GM19395 (cell line): ENCODE measurements around the gene ROCK2.
"Not testable (repeated sequence)": the region's sequence is repeated elsewhere in the genome, so short reads cannot be mapped to it uniquely, and the experiment has no call there.

ENCODE experiments used
- ATAC-seq: cut with Tn5 transposase; IDR thresholded peaks from one replicate; pipeline ENCODE4 v1.9.1; 2021; ENCODE audit warnings: mild to moderate bottlenecking, moderate library complexity; ENCODE audit not compliant: unreplicated experiment

ROCK2 gene

DNA sequence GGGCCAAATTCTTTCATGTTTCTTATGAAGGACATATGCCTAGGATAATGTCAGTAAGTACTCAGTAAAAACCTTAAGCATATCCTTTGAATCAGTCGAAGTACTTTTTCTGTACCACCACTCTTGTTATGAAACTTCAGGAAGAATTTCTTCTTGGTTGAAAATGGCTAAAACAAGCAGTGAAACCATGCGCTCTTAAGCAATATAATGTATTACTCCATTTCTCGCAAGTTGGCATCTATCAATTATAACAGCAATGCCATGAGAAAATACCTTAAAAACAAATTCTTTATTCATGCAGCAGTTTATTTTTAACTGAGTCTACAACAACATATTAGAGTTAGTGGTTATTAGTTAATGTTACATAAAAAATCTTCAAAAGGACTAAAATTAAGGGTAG is 148.2 kb downstream of the ROCK2 start:
- no peak for ATAC-seq

- ATAC-seq = no peak
Measured at GRCh38 chr2:11187731-11188130, 156.7 kb downstream of the ROCK2 start.

- ATAC-seq = no peak
Measured at GRCh38 chr2:11187083-11187619, 157.3 kb downstream of the ROCK2 start.

DNA sequence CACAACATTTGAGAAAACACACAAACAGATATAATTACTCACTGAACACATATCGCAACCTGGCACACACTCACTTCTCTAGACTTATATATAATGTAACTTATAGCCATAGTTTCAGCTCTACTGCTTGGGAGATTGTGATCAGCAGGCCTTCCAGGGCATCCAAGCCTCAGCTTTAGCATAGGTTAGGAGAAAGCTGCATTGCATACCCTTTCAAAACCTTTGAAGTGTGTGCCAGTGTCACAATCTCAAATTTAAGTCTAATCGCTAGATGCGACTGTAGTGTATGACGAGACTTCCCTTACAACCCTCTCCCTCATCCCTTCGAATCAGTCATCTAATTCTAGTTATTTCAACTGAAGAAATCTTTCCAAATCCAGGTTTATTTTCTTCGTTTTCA is 158.3 kb downstream of the ROCK2 start:
- no peak for ATAC-seq

DNA sequence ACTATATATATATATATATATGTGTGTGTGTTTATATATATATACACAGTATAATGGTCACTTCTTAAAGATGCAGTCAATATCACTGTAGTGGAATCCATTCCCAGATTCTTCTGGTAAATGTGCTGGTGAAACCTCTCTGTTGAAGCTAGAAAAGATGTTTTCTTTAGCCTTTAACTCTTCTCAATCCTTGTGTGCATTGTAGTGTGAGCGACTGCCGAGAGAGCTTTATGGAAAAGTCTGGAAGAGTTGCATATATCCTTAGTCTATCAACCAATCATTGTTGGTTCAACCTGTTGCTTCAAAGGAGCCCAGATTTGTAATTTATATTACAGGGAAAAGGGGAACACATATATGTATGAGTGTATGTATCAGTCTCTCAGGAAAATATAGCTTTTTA is 161.5 kb downstream of the ROCK2 start:
- ATAC-seq = no peak

GRCh38 chr2:11180653-11181052 is 163.8 kb downstream of the ROCK2 start:
- ATAC-seq = no peak

DNA sequence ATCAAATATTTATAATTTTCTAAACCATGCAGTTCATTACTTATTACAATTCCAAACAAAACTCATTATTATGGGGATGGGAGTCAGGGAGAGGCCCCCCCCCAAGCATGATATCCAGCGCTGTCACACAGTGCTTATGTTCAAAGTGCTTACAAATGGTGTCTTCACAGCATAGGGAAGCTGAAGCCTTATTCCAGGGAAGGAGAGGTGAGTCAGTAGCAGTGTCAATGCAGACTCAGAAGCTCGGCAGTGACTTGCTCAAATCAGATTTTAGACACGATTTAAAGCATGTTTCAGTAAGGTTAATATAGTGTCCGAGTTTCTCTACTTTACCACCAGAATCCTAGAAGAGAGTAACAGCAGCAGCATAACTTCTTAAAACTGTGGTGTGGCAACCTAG is 164.5 kb downstream of the ROCK2 start:
- no peak for ATAC-seq

- no peak for ATAC-seq
Measured at GRCh38 chr2:11179196-11179595, 165.2 kb downstream of the ROCK2 start.

DNA sequence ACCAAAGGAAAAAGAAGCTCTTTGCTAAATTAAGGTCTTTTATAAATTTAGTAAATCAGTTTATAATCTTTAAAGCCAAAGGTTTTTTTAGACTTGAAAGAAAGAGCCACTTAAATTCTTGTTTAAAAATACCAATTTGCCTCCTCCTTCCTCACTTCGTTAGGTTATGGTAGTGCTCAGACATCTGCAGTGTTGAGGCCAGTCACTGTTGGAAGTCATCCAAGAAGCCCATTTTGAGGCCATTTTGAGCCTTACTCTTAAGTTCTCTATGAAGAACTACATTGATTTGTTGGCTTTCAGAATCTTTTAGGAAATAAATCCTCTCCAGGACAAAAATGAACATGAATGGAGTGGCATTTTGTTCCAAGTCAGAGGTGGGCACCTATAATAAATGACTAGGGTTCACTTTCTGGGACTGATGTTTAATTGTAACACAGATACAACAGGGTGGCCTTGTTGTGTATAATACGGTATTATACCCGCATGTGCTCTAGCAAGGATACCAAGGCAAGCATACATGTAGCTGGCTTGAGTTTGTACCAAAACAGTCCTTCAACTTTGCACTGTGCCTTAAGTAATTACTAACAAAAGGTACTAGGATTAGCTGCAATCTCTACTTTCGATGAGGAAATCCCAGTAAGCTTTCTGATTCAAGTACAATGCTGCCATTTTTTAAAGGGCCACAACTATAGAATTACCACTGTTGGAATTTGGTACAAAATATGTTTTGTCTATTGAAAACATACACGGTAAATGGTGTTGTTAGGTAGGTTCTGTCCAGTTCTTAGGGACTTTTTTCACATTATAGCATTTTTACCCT is 166.4 kb downstream of the ROCK2 start:
- ATAC-seq = no peak

DNA sequence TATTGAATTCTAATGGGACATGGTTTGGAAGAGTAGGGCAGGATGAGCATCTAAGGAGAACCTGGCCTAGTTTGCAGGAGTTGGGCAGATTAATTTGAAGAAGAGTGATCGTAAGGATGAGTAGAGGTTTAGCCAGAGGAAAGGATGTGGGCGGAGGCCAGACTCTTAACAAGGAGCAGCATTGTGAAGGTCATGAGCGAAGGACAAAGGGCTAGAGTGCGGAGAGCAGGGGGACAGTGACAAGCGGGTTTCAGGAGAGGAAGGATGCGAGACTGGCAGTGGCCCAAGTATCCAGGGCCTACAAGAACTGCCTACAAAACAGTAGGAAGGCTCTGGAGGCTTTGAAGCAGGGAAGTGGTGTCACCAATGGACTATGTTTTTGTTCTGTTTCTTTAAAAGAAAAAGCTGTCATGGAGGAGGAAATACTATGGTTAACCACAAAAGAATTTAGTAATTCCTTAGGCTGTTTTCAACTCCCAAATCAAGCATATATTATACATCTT is 169.1 kb downstream of the ROCK2 start:
- ATAC-seq = no peak

- no peak for ATAC-seq
Measured at GRCh38 chr2:11174222-11174621, 170.2 kb downstream of the ROCK2 start.

DNA sequence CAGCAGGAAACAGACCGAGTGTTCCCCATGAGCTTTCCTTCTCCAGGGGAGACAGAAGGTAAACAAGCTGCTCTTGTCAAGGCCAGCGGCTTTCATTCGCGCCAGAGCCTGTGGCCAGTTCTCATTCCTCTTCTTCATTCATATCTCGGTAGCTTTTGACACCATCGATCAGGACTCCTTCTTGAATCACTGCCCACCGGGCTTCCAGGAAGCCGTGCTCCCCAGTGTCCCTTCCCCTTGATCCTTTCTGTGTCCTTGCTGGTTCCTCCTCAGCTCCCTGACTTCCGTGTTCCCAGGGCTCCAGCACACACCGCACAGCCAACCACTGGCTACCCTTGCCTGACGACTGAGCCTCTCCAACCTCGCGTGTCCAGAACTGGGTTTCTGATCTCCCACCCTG is 175.1 kb downstream of the ROCK2 start:
- no peak for ATAC-seq

- ATAC-seq = no peak
Measured at GRCh38 chr2:11168488-11168887, 175.9 kb downstream of the ROCK2 start.

DNA sequence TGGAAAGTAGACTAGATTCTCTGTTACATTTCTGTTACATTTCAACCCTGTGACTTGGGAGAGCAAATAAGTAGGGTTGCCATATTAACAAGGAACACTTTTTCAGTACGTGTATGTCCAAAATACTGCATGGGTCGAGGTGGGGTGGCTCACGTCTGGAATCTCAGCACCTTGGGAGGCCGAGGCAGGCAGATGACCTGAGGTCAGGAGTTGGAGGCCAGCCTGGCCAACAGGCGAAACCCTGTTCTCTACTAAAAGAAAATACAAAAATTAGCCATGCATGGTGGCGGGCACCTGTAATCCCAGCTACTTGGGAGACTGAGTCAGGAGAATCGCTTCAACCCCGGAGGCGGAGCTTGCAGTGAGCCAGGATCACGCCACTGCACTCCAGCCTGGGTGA is 178.0 kb downstream of the ROCK2 start:
- ATAC-seq = no peak

DNA sequence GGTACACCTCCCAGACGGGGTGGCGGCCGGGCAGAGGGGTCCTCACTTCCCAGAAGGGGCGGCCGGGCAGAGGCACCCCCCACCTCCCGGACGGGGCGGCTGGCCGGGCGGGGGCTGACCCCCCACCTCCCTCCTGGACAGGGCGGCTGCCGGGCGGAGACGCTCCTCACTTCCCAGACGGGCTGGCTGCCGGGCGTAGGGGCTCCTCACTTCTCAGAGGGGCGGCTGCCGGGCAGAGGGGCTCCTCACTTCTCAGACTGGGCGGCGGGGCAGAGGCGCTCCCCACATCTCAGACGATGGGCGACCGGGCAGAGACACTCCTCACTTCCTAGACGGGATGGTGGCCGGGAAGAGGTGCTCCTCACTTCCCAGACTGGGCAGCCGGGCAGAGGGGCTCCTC is 179.4 kb downstream of the ROCK2 start:
- ATAC-seq = not testable (repeated sequence)

GRCh38 chr2:11163439-11164317 is 180.8 kb downstream of the ROCK2 start:
- ATAC-seq = no peak

DNA sequence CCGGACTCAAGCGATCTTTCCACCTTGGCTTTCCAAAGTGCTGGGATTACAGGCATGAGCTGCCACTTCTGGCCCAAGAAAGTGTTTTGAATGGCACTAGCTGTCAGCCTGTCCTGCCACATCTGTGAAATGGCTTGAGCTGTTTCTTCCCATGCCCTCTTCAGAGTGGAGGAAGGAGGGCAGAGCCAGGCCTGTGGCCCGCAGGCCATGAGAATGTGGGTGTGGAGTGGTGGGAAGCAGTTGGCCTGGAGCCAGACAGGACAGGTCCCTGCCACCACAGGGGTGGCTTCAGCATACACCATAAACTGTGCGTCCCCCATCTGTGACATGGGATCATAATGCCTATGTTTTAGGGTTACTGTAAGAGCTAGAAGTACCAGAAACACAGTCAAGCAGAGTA is 182.7 kb downstream of the ROCK2 start:
- ATAC-seq = no peak

DNA sequence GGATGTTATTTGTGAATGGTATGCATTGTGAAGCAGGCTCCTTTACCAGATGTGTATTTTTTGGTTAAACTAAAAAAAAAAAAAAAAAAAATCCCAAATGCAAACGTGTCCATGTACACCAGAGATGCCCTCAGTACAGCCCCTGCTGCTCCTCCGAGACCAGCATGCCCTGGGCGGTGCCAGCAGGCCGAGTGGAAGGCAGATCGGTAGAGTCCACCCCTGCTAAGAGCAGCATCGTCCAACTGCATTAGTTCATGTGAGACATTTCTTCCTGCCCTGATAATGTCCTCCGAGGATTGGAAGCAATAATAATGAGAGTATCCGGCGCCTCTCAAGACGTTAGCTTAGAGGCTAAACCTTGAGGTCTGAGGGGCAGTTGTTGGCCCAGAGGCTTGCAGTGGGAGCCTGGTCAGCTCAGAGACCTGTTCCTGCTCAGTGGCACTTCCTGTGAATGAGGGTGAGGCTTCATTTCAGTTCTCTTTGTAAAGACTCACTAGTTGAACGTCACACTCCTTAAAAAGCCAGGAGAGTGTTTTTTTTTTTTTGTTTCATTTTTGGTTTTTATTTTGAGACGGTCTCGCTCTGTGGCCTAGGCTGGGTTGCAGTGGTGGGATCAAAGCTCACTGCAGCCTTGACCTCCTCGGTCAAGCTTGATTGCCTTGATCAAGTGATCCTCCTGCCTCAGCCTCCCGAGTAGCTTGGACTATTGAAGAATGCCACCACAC is 183.5 kb downstream of the ROCK2 start:
- ATAC-seq = peak; percentile 85

DNA sequence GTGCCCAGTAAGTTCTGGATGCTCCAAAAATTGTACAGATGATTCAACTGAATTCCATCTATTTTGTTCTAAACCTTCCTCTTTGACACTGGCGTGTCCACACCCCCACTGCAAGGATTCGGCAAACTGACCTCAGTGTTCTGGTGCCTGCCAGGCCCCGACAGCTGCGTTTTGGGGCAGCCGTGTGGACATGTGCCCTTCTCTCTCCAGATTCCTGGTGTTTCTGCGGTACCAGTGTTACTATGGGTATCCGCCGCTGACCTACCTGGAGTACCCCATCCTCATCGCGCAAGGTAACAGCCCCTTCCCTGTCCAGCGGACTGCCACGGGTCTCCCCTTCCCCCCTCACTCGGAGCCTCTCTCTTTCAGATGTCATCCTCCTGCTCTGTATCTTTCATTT is 184.2 kb downstream of the ROCK2 start:
- no peak for ATAC-seq

- ATAC-seq = no peak
Measured at GRCh38 chr2:11159574-11160170, 184.8 kb downstream of the ROCK2 start.
